Psoas muscle (tissue), 8 donors: ENCODE results near the gene GALNT10. TPM values are rescaled to one million over a fixed set of nuclear protein-coding genes. Genes with fewer than 3 reads are reported as not detected.
A peak's percentile ranks its signal among the peaks of the same experiment; 100 is the strongest.

Experiments
- ATAC-seq, 4 donors: fragments of 200-7000 bp; cut with Tn5 transposase; one replicate each; pipeline ENCODE4 v1.9.1; 2020; ENCODE audit warnings: moderate library complexity in 3 of 4, mild to moderate bottlenecking in 2 of 4
- DNase-seq, 2 donors: peaks; one replicate each; pipeline ENCODE4 v3.0.0-alpha.2; 2020
- H3K27ac ChIP-seq: fragments of 200-600 bp; one replicate; pipeline ENCODE4 v1.8.0; 2022
- H3K27me3 ChIP-seq, 3 donors: fragments of 200-600 bp in 1 of 3; one replicate each; pipeline versions ENCODE4 v1.6.1 to v1.8.0; 2013 to 2022; ENCODE audit warnings: low read length in 2 of 3, mild to moderate bottlenecking in 2 of 3, moderate library complexity in 1 of 3; ENCODE audit not compliant: insufficient read depth in 3 of 3
- H3K36me3 ChIP-seq, 2 donors: fragments of 200-600 bp in 1 of 2; one replicate each; pipeline versions ENCODE4 v1.6.1 to v1.8.0; 2013 to 2022; ENCODE audit warnings: low read depth in 1 of 2, mild to moderate bottlenecking in 1 of 2, moderate library complexity in 1 of 2; ENCODE audit not compliant: insufficient read depth in 1 of 2
- H3K4me1 ChIP-seq: fragments of 200-600 bp; one replicate; pipeline ENCODE4 v1.8.0; 2022
- H3K4me3 ChIP-seq: fragments of 200-600 bp; one replicate; pipeline ENCODE4 v1.8.0; 2022; ENCODE audit warnings: mild to moderate bottlenecking
- H3K9me3 ChIP-seq: fragments of 200-600 bp; one replicate; pipeline ENCODE4 v1.8.0; 2022
- CTCF ChIP-seq: fragments of 200-600 bp; IDR thresholded peaks from one replicate; pipeline ENCODE4 v1.8.0; 2022; ENCODE audit warnings: antibody characterized with exemption
- WGBS, 3 donors: extraction: QIAGEN DNeasy Blood & Tissue Kit; methylation state at CpG; one replicate each; pipeline versions ENCODE4 v1.1.6 to v1.1.7; 2013; 5-methylcytosine and 5-hydroxymethylcytosine counted together
- intact Hi-C, 2 donors: fragments of 100-400 bp; cut with DNase I; formaldehyde crosslinking; loops; one replicate each; pipeline versions ENCODE4 v1.11.0 to v1.14.2; 2022
- polyA plus RNA-seq, 3 donors: library from polyadenylated mRNA; stranded (reverse); fragments of 200-250 nt; gene quantifications; one replicate each; pipeline ENCODE4 v1.2.3, GENCODE V29; 2013
- total RNA-seq, 4 donors: library from RNA; stranded (reverse); fragmentation: NEBNext Ultra II Directional in 2 of 4; extraction: Animal tissue kit (Norgen Biotek cat#: 25700) in 2 of 4; gene quantifications; one replicate each; pipeline versions ENCODE4 v1.2.1 to v1.2.4, GENCODE V29; 2021 to 2023
- donor health status: healthy with polysubstance abuse.
- donor health status: DM: no; HTN: no; CAD: no; lungs with moderate emphysema.
- donor health status: Bipolar disorder and iron deficiency.
- donor health status: healthy.
- donor health status: DM: yes; HTN: yes; CAD: no.
- donor health status: DM: no; HTN: no; CAD: no.
- donor health status: DM: no; HTN: no; CAD: no.
- donor health status: DM: yes; HTN: yes; CAD: no.

Gene GALNT10
- total and polyA plus RNA-seq, 7 donors = 4.2 to 9.9 (median 6.8) TPM

DNA sequence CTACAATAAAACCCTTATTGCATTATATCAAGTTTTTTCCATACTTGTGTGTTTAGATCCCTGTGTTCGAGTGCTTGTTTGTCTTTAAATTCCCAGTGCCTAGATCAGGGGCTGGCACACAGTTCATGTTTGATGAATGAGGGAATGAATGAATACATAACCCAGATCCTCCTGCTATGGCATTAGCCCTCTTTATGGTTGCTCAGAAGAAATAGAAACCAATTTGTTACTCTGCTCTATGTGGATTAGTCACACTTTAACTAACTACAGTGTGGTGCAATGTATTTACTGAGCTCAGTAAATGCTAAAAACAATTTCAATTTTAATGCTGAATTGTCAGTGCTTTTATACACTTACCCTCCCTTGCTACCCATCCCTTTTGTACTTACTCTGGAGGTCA, 16.4 kb upstream of the GALNT10 start:
- Histone ChIP-seq H3K4me1 (no peaks in the 10 kb centered on the region), H3K4me3 (no peak overlapping the region), H3K36me3 (no peaks in the 10 kb centered on the region), H3K9me3 (no peaks in the 10 kb centered on the region), H3K27ac (no peak overlapping the region), H3K27me3 (no peaks in the 10 kb centered on the region)
- TF ChIP-seq CTCF = no peak
- no peak for DNase-seq
- WGBS, 3 donors = 87 to 89% (median 88%) methylated on average over 1 of the region's 1 CpG
- intact Hi-C loops = no loop called here
- ATAC-seq = no peak

DNA sequence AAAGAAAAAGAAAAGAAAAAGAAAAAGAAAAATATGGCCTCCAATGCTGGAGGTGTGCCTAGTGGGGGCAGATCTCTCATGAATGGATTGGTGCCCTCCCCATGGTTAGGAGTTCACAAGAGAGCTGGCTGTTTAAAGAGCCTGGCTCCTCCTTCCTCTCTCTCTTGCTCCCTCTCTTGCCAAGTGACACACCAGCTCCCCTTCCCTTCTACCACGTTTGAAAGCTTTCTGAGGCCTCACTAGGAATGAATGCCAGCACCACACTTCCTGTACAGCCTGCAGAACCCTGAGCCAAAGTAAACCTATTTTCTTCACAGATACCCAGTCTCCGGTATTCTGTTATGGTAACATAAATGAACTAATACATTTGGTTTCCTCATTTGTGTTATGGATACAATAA, 14.4 kb upstream of the GALNT10 start:
- Histone ChIP-seq H3K9me3 (no peaks in the 10 kb centered on the region), H3K27ac (no peak overlapping the region), H3K27me3 (no peaks in the 10 kb centered on the region), H3K4me3 (no peak overlapping the region), H3K36me3 (no peaks in the 10 kb centered on the region), H3K4me1 (no peaks in the 10 kb centered on the region)
- ATAC-seq (no peak), DNase-seq (no peak)
- WGBS, 3 donors = 35 to 55% (median 40%) methylated on average over 2 of the region's 2 CpGs
- no peak for TF ChIP-seq CTCF
- intact Hi-C loops = no loop called here

DNA sequence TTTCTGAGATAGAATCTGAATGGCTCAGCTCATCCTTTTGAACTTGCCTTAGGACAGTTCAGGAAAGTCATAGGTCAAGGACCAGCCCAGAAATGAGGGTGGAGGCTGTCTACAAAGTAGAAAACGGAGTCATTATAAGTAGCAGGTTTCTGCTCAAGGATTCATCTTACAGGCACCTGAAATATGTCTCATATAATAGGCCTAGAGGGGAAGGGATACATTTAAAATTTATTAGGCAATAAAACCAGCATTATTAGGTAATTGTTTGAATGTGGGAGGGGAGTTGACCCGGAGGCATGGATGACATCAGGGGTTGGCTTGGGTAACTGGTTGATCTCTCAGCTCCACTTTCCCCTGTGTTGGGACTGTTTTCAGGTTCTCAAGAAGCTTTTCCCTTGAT, 11.9 kb upstream of the GALNT10 start:
- DNase-seq = no peak
- no peaks in the 10 kb centered on the region for H3K36me3 ChIP-seq
- H3K27me3 ChIP-seq = no peaks in the 10 kb centered on the region
- no peak overlapping the region for H3K4me3 ChIP-seq
- intact Hi-C loops = no loop called here
- ATAC-seq = no peak
- H3K27ac ChIP-seq = no peak overlapping the region
- no peak for TF ChIP-seq CTCF
- 52 to 63% (median 58%) methylated on average over 2 of the region's 2 CpGs for WGBS, 3 donors
- H3K4me1 ChIP-seq = no peaks in the 10 kb centered on the region
- H3K9me3 ChIP-seq = no peaks in the 10 kb centered on the region

- DNase-seq (no peak), ATAC-seq (peak; percentile 62 to 87 (median 78))
- Histone ChIP-seq H3K4me3 (no peak overlapping the region), H3K4me1 (no peaks in the 10 kb centered on the region), H3K27me3 (no peaks in the 10 kb centered on the region), H3K27ac (no peak overlapping the region), H3K9me3 (no peaks in the 10 kb centered on the region), H3K36me3 (no peaks in the 10 kb centered on the region)
- intact Hi-C loops = loop anchor here (2.0 to 10.0 kb wide), 5 partner anchors 107 to 225 kb away; no protein-coding TSS in a partner anchor
- WGBS, 3 donors = 62 to 68% (median 63%) methylated on average over 13 of the region's 13 CpGs
- TF ChIP-seq CTCF = peak; percentile 77
Observed at GRCh38 chr5:154179846-154180710, 10.5 kb upstream of the GALNT10 start.
